GM18505 (cell line): ENCODE data around the gene SPAG16.

Source experiments
- ATAC-seq: cut with Tn5 transposase; IDR thresholded peaks from one replicate; pipeline ENCODE4 v1.9.1; 2021; ENCODE audit not compliant: unreplicated experiment
- POLR2A ChIP-seq: IDR thresholded peaks from 4 replicates; pipeline ENCODE4 v1.6.1; 2011; ENCODE audit warnings: borderline replicate concordance; ENCODE audit not compliant: insufficient read depth, insufficient read length; ENCODE audit errors: extremely low read depth

SPAG16 gene

GRCh38 chr2:214358506-214358905 is 1074.2 kb downstream of the SPAG16 start:
- ATAC-seq = no peak
- TF ChIP-seq POLR2A = no peak

- no peak for TF ChIP-seq POLR2A
- no peak for ATAC-seq
Measured at GRCh38 chr2:214361116-214361515, 1076.9 kb downstream of the SPAG16 start.

GRCh38 chr2:214365549-214365948 is 1081.3 kb downstream of the SPAG16 start:
- no peak for TF ChIP-seq POLR2A
- no peak for ATAC-seq

- ATAC-seq = no peak
- no peak for TF ChIP-seq POLR2A
Measured at GRCh38 chr2:214367171-214367570, 1082.9 kb downstream of the SPAG16 start.

GRCh38 chr2:214376618-214377285 is 1092.5 kb downstream of the SPAG16 start:
- no peak for TF ChIP-seq POLR2A
- no peak for ATAC-seq

GRCh38 chr2:214377286-214377624 is 1093.0 kb downstream of the SPAG16 start:
- TF ChIP-seq POLR2A = no peak
- ATAC-seq = no peak

- ATAC-seq = no peak
- no peak for TF ChIP-seq POLR2A
Measured at GRCh38 chr2:214378455-214379103, 1094.3 kb downstream of the SPAG16 start.

GRCh38 chr2:214379227-214379626 is 1095.0 kb downstream of the SPAG16 start:
- no peak for TF ChIP-seq POLR2A
- no peak for ATAC-seq

GRCh38 chr2:214380681-214381080 is 1096.4 kb downstream of the SPAG16 start:
- no peak for ATAC-seq
- no peak for TF ChIP-seq POLR2A

- ATAC-seq = no peak
- no peak for TF ChIP-seq POLR2A
Measured at GRCh38 chr2:214382229-214382628, 1098.0 kb downstream of the SPAG16 start.

- no peak for TF ChIP-seq POLR2A
- no peak for ATAC-seq
Measured at GRCh38 chr2:214386720-214387119, 1102.5 kb downstream of the SPAG16 start.

GRCh38 chr2:214389334-214389733 is 1105.1 kb downstream of the SPAG16 start:
- no peak for TF ChIP-seq POLR2A
- ATAC-seq = no peak

GRCh38 chr2:214393796-214394195 is 1109.5 kb downstream of the SPAG16 start:
- ATAC-seq = no peak
- no peak for TF ChIP-seq POLR2A

- TF ChIP-seq POLR2A = no peak
- no peak for ATAC-seq
Measured at GRCh38 chr2:214395040-214395439, 1110.8 kb downstream of the SPAG16 start.

GRCh38 chr2:214401580-214401979 is 1117.3 kb downstream of the SPAG16 start:
- no peak for TF ChIP-seq POLR2A
- no peak for ATAC-seq

GRCh38 chr2:214410128-214410775 is 1126.0 kb downstream of the SPAG16 start:
- TF ChIP-seq POLR2A = no peak
- ATAC-seq = no peak
